DND-41 (cell line): ENCODE results near the gene LTF.
A peak's percentile ranks its signal among the peaks of the same experiment; 100 is the strongest.

Experiments used
- ATAC-seq: fragments of 200-7000 bp; cut with Tn5 transposase; 3 replicates; pipeline ENCODE4 v1.9.1; 2021; ENCODE audit warnings: low read depth; ENCODE audit not compliant: insufficient read depth
- DNase-seq: peaks from one replicate; pipeline ENCODE4 v3.0.0-alpha.2; 2020
- H2AFZ ChIP-seq: 2 replicates; pipeline ENCODE4 v1.6.0; 2012; ENCODE audit warnings: low read depth, low read length
- H3K27ac ChIP-seq: 2 replicates; pipeline ENCODE4 v1.5.1; 2012; ENCODE audit warnings: low read length, inconsistent platforms
- H3K27me3 ChIP-seq: fragments of 200-600 bp; sonication (generic); 2 replicates; pipeline ENCODE4 v1.6.0; 2012; ENCODE audit warnings: low read length, mild to moderate bottlenecking, inconsistent platforms; ENCODE audit not compliant: insufficient read depth, poor library complexity
- H3K36me3 ChIP-seq: 2 replicates; pipeline ENCODE4 v1.5.1; 2012; ENCODE audit warnings: low read length, inconsistent platforms; ENCODE audit not compliant: insufficient read depth
- H3K4me1 ChIP-seq: 2 replicates; pipeline ENCODE4 v1.5.1; 2012; ENCODE audit warnings: mild to moderate bottlenecking, low read length; ENCODE audit not compliant: insufficient read depth
- H3K4me2 ChIP-seq: 2 replicates; pipeline ENCODE4 v1.6.0; 2012; ENCODE audit warnings: mild to moderate bottlenecking, moderate library complexity, low read length, inconsistent platforms; ENCODE audit not compliant: insufficient read depth
- H3K4me3 ChIP-seq, 2 experiments: fragments of 200-600 bp in 1 of 2; shearing (Covaris generic) in 1 of 2; 2 replicates each; pipeline ENCODE4 v1.5.1; 2012 to 2016; ENCODE audit warnings: inconsistent platforms in 2 of 2, low read length in 2 of 2, mild to moderate bottlenecking in 2 of 2, low read depth in 1 of 2, moderate library complexity in 1 of 2
- H3K79me2 ChIP-seq: 2 replicates; pipeline ENCODE4 v1.6.0; 2012; ENCODE audit warnings: low read length, inconsistent platforms; ENCODE audit not compliant: insufficient read depth
- H3K9ac ChIP-seq: 2 replicates; pipeline ENCODE4 v1.6.0; 2012; ENCODE audit warnings: low read depth, mild to moderate bottlenecking, inconsistent platforms, low read length, moderate library complexity
- H3K9me3 ChIP-seq: 2 replicates; pipeline ENCODE4 v1.5.1; 2012; ENCODE audit warnings: low read length, moderate library complexity, mild to moderate bottlenecking, inconsistent platforms; ENCODE audit not compliant: insufficient read depth, severe bottlenecking
- H4K20me1 ChIP-seq: 2 replicates; pipeline ENCODE4 v1.6.0; 2012; ENCODE audit warnings: low read length; ENCODE audit not compliant: insufficient read depth
- CTCF ChIP-seq: IDR thresholded peaks from 2 replicates; pipeline ENCODE4 v1.5.1; 2012; ENCODE audit warnings: borderline replicate concordance, low read length, moderate library complexity, mild to moderate bottlenecking; ENCODE audit not compliant: poor library complexity, severe bottlenecking; ENCODE audit errors: extremely low read depth
- EZH2 ChIP-seq: IDR thresholded peaks from 3 replicates; pipeline ENCODE4 v1.6.1; 2012; ENCODE audit warnings: borderline replicate concordance, low read depth, mild to moderate bottlenecking, moderate library complexity, low read length, inconsistent platforms; ENCODE audit not compliant: severe bottlenecking

Gene LTF

GRCh38 chr3:46470831-46471230 is 6.1 kb upstream of the LTF start:
- no peak overlapping the region for H2AFZ ChIP-seq
- no peak overlapping the region for H3K4me3 ChIP-seq
- H3K36me3 ChIP-seq = no peaks in the 10 kb centered on the region
- ATAC-seq (0 out of 3 replicates have a peak, but pooled peaks have one; percentile 31), DNase-seq (no peak)
- no peaks in the 10 kb centered on the region for H3K79me2 ChIP-seq
- H3K4me2 ChIP-seq = no peak overlapping the region
- no peaks in the 10 kb centered on the region for H3K9me3 ChIP-seq
- no peak overlapping the region for H3K9ac ChIP-seq
- no peaks in the 10 kb centered on the region for H4K20me1 ChIP-seq
- H3K27ac ChIP-seq = no peak overlapping the region
- TF ChIP-seq EZH2 (no peak), CTCF (no peak)
- no peaks in the 10 kb centered on the region for H3K27me3 ChIP-seq
- no peaks in the 10 kb centered on the region for H3K4me1 ChIP-seq

- H3K36me3 ChIP-seq = no peaks in the 10 kb centered on the region
- no peaks in the 10 kb centered on the region for H3K9me3 ChIP-seq
- no peak overlapping the region for H3K27ac ChIP-seq
- no peak overlapping the region for H3K9ac ChIP-seq
- no peaks in the 10 kb centered on the region for H3K4me1 ChIP-seq
- no peak for TF ChIP-seq EZH2
- no peak for TF ChIP-seq CTCF
- H3K27me3 ChIP-seq = no peaks in the 10 kb centered on the region
- H3K79me2 ChIP-seq = no peaks in the 10 kb centered on the region
- H2AFZ ChIP-seq = no peak overlapping the region
- no peak overlapping the region for H3K4me3 ChIP-seq
- ATAC-seq (no peak), DNase-seq (no peak)
- H4K20me1 ChIP-seq = no peaks in the 10 kb centered on the region
- no peak overlapping the region for H3K4me2 ChIP-seq
Measured at GRCh38 chr3:46469680-46470357, 5.1 kb upstream of the LTF start.

- no peaks in the 10 kb centered on the region for H3K27me3 ChIP-seq
- no peak overlapping the region for H3K27ac ChIP-seq
- no peak overlapping the region for H3K4me3 ChIP-seq
- no peaks in the 10 kb centered on the region for H4K20me1 ChIP-seq
- no peak overlapping the region for H3K4me2 ChIP-seq
- H3K9me3 ChIP-seq = no peaks in the 10 kb centered on the region
- no peak for ATAC-seq
- no peaks in the 10 kb centered on the region for H3K36me3 ChIP-seq
- no peaks in the 10 kb centered on the region for H3K4me1 ChIP-seq
- H2AFZ ChIP-seq = no peak overlapping the region
- TF ChIP-seq CTCF (no peak), EZH2 (no peak)
- no peaks in the 10 kb centered on the region for H3K79me2 ChIP-seq
- no peak overlapping the region for H3K9ac ChIP-seq
- DNase-seq = no peak
Measured at GRCh38 chr3:46468753-46469600, 4.3 kb upstream of the LTF start.
